Tongue (tissue), 2 donors: ENCODE data around the gene SULT1A2. TPM values are rescaled to one million over a fixed set of nuclear protein-coding genes. Genes with fewer than 3 reads are reported as not detected.
"Not testable (repeated sequence)": the region's sequence is repeated elsewhere in the genome, so short reads cannot be mapped to it uniquely, and the experiment has no call there.

ENCODE experiments used
- DNase-seq: peaks from one replicate; pipeline ENCODE4 v3.0.0-alpha.2; 2015
- total RNA-seq: library from RNA; depleted of rRNA; stranded (reverse); fragments of >200 nt; gene quantifications from one replicate; pipeline ENCODE4 v1.2.3, GENCODE V29; 2014

Gene SULT1A2
- not detected for total RNA-seq

DNA sequence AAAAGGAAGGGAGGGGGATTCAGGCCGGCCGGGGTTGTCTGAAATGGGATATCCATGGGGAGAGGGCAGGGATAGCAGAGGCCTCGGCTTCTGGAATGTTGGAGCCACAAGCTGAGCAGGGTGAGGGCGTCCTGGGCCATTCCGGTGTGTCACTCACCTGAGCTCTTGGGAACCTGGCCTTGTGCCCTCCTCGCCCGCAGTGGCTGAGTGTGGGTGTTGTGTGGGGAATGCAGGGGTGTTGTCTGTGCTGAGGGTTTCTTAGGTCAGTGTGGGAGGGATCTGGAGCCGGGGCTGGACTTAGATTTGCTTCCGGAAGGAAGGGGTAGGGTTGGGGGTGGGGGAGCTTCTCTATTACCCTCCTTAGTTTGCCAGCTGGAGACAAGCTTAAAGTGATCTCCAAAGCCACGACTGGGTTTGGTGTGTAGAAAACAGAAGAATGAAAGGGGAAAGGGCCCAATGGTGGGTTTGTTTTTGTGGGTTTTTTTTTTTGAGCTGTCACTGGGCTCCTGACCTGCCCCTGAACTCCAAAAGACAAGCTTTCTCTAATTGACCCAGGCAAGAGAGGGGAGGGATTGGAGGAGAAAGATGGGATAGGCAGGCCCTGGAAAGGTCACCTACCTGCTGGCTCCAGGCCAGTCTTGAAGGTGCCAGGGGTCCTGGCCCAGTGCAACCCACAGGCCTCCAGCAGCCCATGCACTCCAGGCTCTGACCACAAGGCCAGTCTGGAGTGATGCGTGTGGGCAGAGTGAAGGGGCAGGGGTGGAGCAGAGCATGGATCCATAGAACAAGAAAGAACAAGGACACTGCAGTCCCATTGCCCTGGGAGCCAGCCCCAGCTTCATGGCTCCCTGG is at the start of gene SULT1A2:
SULT1A2 (minus strand) TSS at position 211 of the 852 bp plus-strand sequence. CDS start 1,120 bp downstream, outside the sequence.
- DNase-seq: no peak

GRCh38 chr16:28639959-28640358 is 43.1 kb upstream of the SULT1A2 start:
- not testable (repeated sequence) for DNase-seq

DNA sequence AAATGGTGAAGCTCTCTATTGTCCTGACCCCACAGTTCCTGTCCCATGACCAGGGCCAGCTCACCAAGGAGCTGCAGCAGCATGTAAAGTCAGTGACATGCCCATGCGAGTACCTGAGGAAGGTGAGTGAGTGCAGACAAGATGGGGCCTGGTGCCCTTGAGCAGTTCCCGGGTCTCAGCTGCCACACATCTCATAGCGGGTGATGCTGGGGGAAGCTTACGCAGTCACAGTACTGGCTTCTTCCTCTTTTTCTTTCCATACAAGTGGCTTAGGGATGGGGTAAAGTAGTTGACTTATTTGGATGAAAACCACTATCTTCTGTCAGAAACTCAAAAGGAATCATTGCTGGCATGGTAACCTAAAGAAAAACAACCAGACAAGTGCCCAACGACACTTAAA is 41.5 kb upstream of the SULT1A2 start:
- DNase-seq: not testable (repeated sequence)

- not testable (repeated sequence) for DNase-seq
Observed at GRCh38 chr16:28637765-28638164, 40.9 kb upstream of the SULT1A2 start, which contains the start of gene NPIPB8. TSS of gene NPIPB8 (plus strand) at chr16:28638065. CDS start at chr16:28638361, 296 bp downstream.

DNA sequence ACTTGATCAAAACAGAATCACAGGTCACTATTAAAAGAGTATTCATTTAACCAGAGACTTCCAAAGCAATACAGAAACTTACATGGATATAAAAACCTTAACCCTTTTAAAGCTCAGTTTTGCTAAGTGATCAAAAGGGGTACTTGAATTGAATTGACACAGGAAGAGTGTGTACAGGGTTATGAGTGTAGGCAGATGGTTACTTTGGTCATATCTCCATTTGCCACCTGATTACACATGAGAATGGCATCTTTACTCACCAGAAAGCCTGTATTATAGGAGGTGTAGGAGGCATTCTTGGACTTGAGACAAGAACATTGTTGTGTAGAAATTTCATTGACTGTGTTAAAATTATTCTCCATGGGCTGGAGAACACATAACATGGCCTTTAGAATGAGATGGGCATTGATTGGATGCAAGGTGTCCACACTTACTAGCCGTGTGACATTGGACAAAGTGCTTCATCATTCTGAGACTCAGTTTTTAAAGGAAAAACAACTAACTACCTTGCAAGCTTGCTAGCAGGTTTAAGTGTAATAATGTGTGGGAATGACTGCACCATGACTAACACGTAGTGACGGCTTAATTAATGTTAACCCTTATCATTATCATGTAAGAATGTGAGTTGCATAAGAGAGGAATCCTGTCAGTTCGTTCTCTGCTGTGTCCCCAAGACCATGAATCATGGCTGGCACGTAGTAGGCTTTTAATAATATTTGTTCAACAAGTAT is 39.4 kb upstream of the SULT1A2 start:
- DNase-seq: not testable (repeated sequence)

- not testable (repeated sequence) for DNase-seq
Observed at GRCh38 chr16:28630905-28631304, 34.1 kb upstream of the SULT1A2 start.

- DNase-seq: peak; percentile 23
Observed at GRCh38 chr16:28623172-28623711, 26.4 kb upstream of the SULT1A2 start.

DNA sequence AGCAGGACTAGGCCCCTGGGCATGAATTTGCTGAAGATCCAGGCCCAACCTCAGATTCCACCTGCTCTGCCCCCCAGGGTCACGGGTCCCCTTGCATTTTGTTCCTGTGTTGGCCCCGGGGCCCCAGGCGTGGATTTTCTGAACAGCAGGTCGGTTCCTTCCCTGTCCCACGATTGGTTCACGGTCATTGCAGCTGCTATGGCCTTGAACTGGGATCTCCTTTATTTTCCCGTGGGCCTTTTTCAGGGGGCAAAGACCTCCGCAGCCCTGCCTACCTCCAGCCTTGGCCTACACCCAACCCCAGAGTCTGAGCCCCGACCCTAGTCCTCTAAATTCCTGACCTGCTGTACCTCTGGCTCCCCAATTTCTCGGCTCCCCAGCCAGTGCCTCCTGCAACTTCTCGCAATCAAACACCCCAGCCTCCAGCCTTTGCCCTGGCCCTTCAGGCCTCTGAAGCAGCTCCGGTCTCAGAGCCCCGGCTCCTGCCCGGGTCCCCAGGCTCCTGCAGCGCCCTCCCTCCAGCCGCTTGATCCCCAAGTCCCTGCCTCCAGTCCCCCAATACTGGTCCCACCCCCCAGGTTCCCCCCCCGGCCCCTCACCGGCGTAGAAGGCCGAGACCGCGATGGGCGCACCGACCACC is 25.8 kb upstream of the SULT1A2 start:
- DNase-seq: not testable (repeated sequence)

- no peak for DNase-seq
Observed at GRCh38 chr16:28621481-28622155, 24.8 kb upstream of the SULT1A2 start.

DNA sequence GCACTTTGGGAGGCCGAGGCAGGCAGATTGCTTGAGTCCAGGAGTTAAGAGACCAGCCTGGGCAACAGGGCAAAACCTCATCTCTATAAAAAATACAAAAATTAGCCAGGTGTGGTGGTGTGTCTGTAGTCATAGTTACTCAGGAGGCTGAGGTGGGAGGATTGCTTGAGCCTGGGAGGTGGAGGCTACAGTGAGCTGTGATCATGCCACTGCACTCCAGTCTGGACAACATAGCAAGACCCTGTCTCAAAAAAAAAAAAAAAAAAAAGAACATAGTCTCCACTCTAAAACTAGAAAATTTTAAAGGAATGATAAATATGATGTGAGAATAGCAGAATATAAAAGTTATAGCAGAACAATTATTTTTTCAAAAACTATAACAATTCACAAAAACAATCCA is 23.5 kb upstream of the SULT1A2 start:
- DNase-seq: not testable (repeated sequence)

DNA sequence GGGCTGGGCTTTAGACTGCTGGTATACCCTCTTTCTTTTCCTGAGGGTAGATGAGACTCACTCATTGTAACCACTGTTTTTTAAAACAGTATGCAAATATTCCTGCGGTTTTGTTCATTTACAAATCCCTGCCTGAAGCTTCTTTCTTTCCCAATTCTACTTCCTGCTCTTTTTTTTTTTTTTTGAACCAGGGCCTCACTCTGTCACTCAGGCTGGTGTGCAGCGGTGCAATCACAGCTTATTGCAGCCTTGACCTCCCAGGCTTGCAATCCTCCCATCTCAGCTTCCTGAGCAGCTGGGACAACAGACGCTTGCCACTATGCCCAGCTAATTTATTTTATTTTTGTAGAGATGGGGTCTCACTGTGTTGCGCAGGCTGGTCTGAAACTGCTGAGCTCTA is 21.0 kb upstream of the SULT1A2 start:
- no peak for DNase-seq

DNA sequence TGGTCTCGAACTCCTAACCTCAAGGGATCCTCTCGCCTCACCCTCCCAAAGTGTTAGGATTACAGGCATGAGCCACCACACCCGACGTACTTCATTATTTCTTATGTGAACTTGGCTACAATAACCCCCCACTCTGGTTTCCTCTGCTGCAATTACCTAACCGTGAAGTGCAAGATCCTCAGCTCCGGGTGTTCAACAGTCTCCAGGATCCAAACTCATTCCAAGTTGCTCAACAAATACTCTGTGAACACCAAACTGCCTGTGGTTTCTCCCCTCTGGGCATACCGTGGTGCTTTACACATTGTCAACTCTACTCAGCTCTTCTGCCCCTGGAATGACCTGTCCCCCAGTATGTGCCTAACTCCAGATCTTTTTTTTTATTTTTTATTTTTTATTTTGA is 19.8 kb upstream of the SULT1A2 start:
- DNase-seq: no peak

GRCh38 chr16:28616224-28616577 is 19.4 kb upstream of the SULT1A2 start:
- not testable (repeated sequence) for DNase-seq

GRCh38 chr16:28615486-28616223 is 18.8 kb upstream of the SULT1A2 start:
- peak; percentile 51 for DNase-seq

DNA sequence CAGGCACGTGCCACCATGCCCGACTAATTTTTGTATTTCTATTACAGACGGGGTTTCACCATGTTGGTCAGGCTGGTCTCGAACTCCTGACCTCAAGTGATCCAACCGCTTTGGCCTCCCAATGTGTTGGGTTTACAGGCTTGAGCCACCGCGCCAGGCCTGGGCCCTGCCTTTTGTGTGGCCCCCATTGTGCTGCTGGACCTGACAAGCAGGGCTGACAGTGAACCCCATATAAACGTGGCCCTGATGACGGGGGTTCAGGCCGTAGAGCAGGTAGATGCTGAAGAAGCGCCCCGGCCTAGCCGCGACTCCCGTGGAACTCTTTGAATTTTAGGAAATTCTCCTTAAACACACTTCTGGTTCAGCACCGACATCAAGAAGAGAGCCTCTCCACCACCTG is 17.7 kb upstream of the SULT1A2 start:
- not testable (repeated sequence) for DNase-seq

GRCh38 chr16:28613912-28614311 is 17.1 kb upstream of the SULT1A2 start:
- DNase-seq: not testable (repeated sequence)

DNA sequence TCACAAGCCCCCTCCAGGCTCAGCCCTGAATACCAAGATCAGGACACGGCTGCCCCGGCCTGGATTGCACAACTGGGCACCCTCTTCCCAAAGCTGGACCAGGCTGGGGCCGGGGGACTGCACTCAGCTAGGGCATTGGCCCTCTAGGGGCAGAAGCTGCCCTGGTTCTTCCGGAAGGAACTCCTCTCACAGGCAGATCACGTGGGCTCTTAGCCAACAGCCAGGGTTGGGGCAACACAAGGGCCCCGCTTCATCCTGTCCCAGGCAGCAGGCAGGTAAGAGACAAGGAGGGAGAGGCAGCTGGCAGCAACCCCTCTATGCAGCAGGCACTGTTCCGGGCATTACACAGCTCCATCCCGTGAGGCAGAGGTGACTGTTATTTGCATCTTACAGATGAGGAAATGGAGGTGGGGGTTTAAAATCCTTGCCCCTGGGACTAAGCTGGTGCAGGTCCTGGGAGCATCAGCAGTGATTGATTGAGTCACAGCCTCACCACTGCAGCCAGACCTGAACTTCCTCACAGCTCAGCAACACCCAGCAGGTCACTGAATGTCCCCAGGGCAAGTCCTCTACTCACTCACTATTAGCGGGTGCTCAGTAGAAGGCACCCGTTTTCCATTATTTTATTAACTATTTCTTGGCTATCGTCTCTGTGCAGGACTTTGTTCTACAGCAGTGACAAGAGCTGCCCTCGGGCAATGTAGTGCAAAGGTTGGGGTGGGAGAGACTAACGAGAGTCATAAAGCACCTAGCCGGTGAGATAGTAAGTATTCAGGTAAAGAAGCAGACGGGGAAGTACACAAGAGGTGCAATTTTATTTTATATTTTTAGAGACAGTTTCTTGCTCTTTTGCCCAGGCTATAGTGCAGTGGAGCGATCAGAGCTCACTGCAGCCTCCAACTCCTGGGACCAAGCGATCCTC is 15.8 kb upstream of the SULT1A2 start:
- DNase-seq: not testable (repeated sequence)

DNA sequence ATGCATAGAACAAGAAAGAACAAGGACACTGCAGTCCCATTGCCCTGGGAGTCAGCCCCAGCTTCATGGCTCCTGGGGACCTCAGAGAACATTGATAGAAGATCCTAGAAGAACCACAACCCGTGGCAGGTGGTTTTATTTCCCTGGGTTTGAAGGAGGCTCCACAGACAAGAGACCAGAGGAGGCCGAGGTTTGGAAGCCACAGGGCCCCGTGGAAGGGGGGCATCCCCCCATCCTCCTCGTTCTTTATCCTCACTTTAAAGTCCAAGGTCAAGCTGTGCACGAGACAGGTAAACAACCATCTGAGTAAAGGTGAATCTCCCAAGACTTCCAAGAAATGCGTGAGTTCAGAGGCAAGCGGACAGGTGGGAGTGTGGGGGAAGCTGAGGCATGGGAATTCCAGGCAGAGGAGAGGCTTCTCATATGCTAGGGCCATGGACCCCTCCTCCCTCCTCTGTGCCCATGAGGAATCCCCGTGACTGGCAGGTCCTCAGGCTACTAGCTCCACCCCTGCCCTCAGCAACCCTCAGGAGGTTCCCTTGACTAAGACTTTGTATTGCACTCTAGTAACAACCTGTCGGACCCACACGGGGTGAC is 13.8 kb upstream of the SULT1A2 start:
- no peak for DNase-seq
